Smooth muscle cell (in vitro differentiated cells): ENCODE data around the gene DNA2. TPM values are rescaled to one million over a fixed set of nuclear protein-coding genes. Genes with fewer than 3 reads are reported as not detected.
A peak's percentile ranks its signal among the peaks of the same experiment; 100 is the strongest.

ENCODE experiments used
- DNase-seq: peaks from one replicate; lab custom pipeline; 2025; ENCODE audit not compliant: unreplicated experiment; lab: John Stamatoyannopoulos, UW
- H2AFZ ChIP-seq: fragments of 200-600 bp; sonication (generic); 2 replicates; pipeline ENCODE4 v1.6.0; 2016; ENCODE audit warnings: antibody characterized with exemption, low read depth, mild to moderate bottlenecking
- H3F3A ChIP-seq: fragments of 200-600 bp; sonication (generic); 2 replicates; pipeline ENCODE4 v1.6.0; 2017; ENCODE audit warnings: antibody characterized with exemption, low read depth
- H3K27ac ChIP-seq: fragments of 200-600 bp; sonication (generic); 2 replicates; pipeline ENCODE4 v1.5.1; 2016; ENCODE audit warnings: low read depth, mild to moderate bottlenecking
- H3K27me3 ChIP-seq: fragments of 200-600 bp; sonication (generic); 2 replicates; pipeline ENCODE4 v1.6.1; 2016; ENCODE audit warnings: low read depth, mild to moderate bottlenecking
- H3K36me3 ChIP-seq: fragments of 200-600 bp; sonication (generic); 2 replicates; pipeline ENCODE4 v1.5.1; 2016; ENCODE audit warnings: low read depth
- H3K4me1 ChIP-seq: fragments of 200-600 bp; sonication (generic); 2 replicates; pipeline ENCODE4 v1.5.1; 2016; ENCODE audit warnings: low read depth
- H3K4me2 ChIP-seq: fragments of 200-600 bp; sonication (generic); 2 replicates; pipeline ENCODE4 v1.6.0; 2016; ENCODE audit warnings: mild to moderate bottlenecking
- H3K4me3 ChIP-seq: fragments of 200-600 bp; sonication (generic); 2 replicates; pipeline ENCODE4 v1.5.1; 2016; ENCODE audit warnings: mild to moderate bottlenecking
- H3K79me2 ChIP-seq: fragments of 200-600 bp; sonication (generic); 2 replicates; pipeline ENCODE4 v1.6.0; 2016; ENCODE audit warnings: low read depth, mild to moderate bottlenecking
- H3K9ac ChIP-seq: fragments of 200-600 bp; sonication (generic); 2 replicates; pipeline ENCODE4 v1.6.0; 2016; ENCODE audit warnings: low read depth
- H3K9me3 ChIP-seq: fragments of 200-600 bp; sonication (generic); replicated peaks from 2 replicates; pipeline ENCODE4 v1.5.1; 2016; ENCODE audit warnings: low read depth
- H4K20me1 ChIP-seq: fragments of 200-600 bp; sonication (generic); 2 replicates; pipeline ENCODE4 v1.6.0; 2016; ENCODE audit warnings: low read depth
- WGBS: methylation state at CpG from one replicate; pipeline ENCODE4 v1.1.7; 2016; ENCODE audit warnings: low lambda C conversion rate; 5-methylcytosine and 5-hydroxymethylcytosine counted together
- polyA plus RNA-seq: library from polyadenylated mRNA; unstranded; fragments of >200 nt; fragmentation: Nextera tagmentation; extraction: Ambion mirVana; gene quantifications from 2 replicates; pipeline ENCODE4 v1.2.1, GENCODE V29; 2016
- total RNA-seq: library from RNA; depleted of rRNA; stranded (reverse); fragments of >200 nt; gene quantifications from 2 replicates; pipeline ENCODE4 v1.2.3, GENCODE V29; 2014
- TF ChIP-seq, protein P1 (sequence below): fragments of 200-600 bp; sonication (generic); IDR thresholded peaks from 2 replicates; pipeline ENCODE4 v1.5.1; 2017; ENCODE audit warnings: borderline replicate concordance, mild to moderate bottlenecking, antibody characterized with exemption; ENCODE audit not compliant: insufficient read depth, poor library complexity, severe bottlenecking

Gene DNA2
- total and polyA plus RNA-seq, 2 experiments from 2014 or later: 2.1 to 13.8 TPM

DNA sequence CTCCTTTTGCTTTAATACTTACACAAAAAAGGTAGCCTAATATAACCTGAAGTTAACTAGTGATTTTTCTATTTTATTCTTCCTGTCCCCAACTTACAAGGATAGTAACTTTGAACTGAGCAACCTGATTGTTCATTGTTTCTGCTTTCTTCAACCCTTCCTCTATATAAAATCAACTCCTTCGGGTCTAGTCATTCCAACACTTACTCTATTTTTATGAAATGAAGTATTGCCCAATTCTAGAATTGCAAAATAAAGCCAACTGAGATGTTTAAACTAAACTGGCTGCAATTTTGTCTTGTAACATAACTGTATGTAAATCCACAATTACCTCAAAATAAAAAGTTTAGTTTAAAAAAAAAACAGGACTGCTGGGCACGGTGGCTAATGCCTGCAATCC is 20.3 kb upstream of the DNA2 start:
- Histone ChIP-seq H3K27ac (no peak overlapping the region), H3K9me3 (no peaks in the 10 kb centered on the region), H3K36me3 (peaks cover 10% of the 10 kb centered on the region), H3K9ac (no peak overlapping the region), H3K79me2 (no peaks in the 10 kb centered on the region), H2AFZ (no peak overlapping the region), H4K20me1 (no peaks in the 10 kb centered on the region), H3K4me3 (no peak overlapping the region), H3K4me2 (no peak overlapping the region), H3K4me1 (no peaks in the 10 kb centered on the region), H3F3A (no peaks in the 10 kb centered on the region), H3K27me3 (no peaks in the 10 kb centered on the region)
- DNase-seq: no peak
- TF ChIP-seq, protein P1, sequence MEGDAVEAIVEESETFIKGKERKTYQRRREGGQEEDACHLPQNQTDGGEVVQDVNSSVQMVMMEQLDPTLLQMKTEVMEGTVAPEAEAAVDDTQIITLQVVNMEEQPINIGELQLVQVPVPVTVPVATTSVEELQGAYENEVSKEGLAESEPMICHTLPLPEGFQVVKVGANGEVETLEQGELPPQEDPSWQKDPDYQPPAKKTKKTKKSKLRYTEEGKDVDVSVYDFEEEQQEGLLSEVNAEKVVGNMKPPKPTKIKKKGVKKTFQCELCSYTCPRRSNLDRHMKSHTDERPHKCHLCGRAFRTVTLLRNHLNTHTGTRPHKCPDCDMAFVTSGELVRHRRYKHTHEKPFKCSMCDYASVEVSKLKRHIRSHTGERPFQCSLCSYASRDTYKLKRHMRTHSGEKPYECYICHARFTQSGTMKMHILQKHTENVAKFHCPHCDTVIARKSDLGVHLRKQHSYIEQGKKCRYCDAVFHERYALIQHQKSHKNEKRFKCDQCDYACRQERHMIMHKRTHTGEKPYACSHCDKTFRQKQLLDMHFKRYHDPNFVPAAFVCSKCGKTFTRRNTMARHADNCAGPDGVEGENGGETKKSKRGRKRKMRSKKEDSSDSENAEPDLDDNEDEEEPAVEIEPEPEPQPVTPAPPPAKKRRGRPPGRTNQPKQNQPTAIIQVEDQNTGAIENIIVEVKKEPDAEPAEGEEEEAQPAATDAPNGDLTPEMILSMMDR: no peak
- 83% methylated on average over 2 of the region's 2 CpGs for WGBS

DNA sequence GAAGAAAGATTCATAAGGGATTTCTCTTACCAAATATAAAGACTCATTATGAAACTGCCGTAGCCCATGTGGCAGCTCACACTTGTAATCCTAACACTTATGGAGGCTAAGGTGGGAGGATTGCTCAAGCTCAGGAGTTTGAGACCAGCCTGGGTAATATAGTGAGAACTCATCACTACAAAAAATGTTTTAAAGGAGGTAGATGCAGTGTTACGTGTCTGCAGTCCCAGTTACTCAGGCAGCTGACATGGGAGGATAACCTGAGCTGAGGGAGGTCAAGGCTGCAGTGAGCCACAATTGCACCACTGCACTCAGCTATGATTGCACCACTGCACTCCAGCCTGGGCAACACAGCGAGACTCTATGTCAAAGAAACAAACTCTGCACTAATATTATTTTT is 18.1 kb upstream of the DNA2 start:
- peaks cover 10% of the 10 kb centered on the region for H3K36me3 ChIP-seq
- no peak overlapping the region for H2AFZ ChIP-seq
- 94% methylated on average over 3 of the region's 3 CpGs for WGBS
- H3F3A ChIP-seq: no peaks in the 10 kb centered on the region
- no peak overlapping the region for H3K27ac ChIP-seq
- no peaks in the 10 kb centered on the region for H3K9me3 ChIP-seq
- H3K4me3 ChIP-seq: no peak overlapping the region
- no peak for DNase-seq
- no peak overlapping the region for H3K4me2 ChIP-seq
- H3K9ac ChIP-seq: no peak overlapping the region
- TF ChIP-seq, protein P1: no peak
- H3K79me2 ChIP-seq: no peaks in the 10 kb centered on the region
- no peaks in the 10 kb centered on the region for H3K27me3 ChIP-seq
- H3K4me1 ChIP-seq: no peaks in the 10 kb centered on the region
- H4K20me1 ChIP-seq: no peaks in the 10 kb centered on the region

DNA sequence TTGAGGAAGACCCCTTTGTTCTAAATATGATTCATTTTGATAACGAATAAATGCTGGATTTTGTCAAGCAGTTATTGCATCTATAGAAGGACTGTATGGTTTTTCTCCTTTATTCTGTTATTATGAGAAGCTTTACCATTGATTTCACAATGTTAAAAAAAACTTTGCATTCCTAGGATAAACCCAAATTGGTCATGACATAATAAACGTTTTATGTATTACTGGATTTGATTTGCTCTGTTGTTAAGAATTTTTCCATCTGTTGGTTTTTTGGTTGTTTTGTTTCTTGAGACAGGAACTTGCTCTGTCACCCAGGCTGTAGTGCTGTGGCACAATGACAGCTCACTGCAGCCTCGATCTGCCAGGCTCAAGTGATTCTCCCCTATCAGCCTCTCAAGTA is 2.2 kb upstream of the DNA2 start:
- H3K27ac ChIP-seq: no peak overlapping the region
- peaks cover 17% of the 10 kb centered on the region for H3K79me2 ChIP-seq
- WGBS: 79% methylated on average over 3 of the region's 3 CpGs
- peaks cover 13% of the 10 kb centered on the region for H3K4me1 ChIP-seq
- TF ChIP-seq, protein P1: no peak
- H3K4me3 ChIP-seq: no peak overlapping the region
- H3K9me3 ChIP-seq: no peaks in the 10 kb centered on the region
- DNase-seq: no peak
- no peak overlapping the region for H3K9ac ChIP-seq
- H3K27me3 ChIP-seq: no peaks in the 10 kb centered on the region
- no peaks in the 10 kb centered on the region for H3F3A ChIP-seq
- H3K36me3 ChIP-seq: no peaks in the 10 kb centered on the region
- H4K20me1 ChIP-seq: no peaks in the 10 kb centered on the region
- H3K4me2 ChIP-seq: no peak overlapping the region
- H2AFZ ChIP-seq: no peak overlapping the region

DNA sequence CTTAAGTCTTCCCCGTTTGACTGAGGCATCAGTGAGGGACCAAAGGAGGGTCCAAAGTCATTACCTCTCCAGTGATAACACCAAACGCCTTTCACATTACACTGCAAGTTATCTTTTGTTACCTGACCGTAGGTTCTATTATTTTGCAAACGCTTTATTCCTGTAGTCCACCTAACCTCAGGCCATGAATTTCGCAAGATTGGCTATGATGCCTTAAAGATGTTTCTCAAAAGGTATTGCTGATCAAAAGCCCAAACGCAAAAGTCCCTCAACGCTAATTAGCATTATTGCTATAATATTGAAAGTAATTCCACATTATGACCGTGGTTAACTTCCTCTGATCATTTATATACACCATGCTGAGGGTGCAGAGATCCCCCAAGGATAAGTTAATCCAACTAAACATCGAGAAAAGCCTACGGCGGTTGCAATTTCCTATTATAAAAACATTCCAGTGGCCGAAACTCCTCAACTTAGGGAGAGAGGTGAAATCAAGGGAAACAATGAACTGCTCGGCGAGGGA is 649 bp downstream of the DNA2 start:
- Histone ChIP-seq H3K9ac (peak overlapping the region; percentile 64), H3K36me3 (no peaks in the 10 kb centered on the region), H4K20me1 (no peaks in the 10 kb centered on the region), H3K9me3 (no peaks in the 10 kb centered on the region), H3K27ac (no peak overlapping the region), H3K4me1 (peaks cover 13% of the 10 kb centered on the region), H3K27me3 (no peaks in the 10 kb centered on the region), H3K79me2 (peaks cover 19% of the 10 kb centered on the region), H3K4me2 (peak overlapping the region; percentile 93), H3F3A (no peaks in the 10 kb centered on the region), H2AFZ (peak overlapping the region; percentile 94), H3K4me3 (peak overlapping the region; percentile 96)
- WGBS: 3% methylated on average over 14 of the region's 14 CpGs
- TF ChIP-seq, protein P1: no peak
- DNase-seq: no peak
